ENCODE measurements around the gene KIF2A.
A peak's percentile ranks its signal among the peaks of the same experiment; 100 is the strongest.

KIF2A gene

GRCh38 chr5:62296998-62297397, 9.0 kb upstream of the KIF2A start:
- no peak for DNase-seq

GRCh38 chr5:62298118-62298517, 7.9 kb upstream of the KIF2A start:
- no peak for DNase-seq

GRCh38 chr5:62299101-62299500, 6.9 kb upstream of the KIF2A start:
- no peak for DNase-seq

- DNase-seq: no peak
These were observed 6.4 kb upstream of the KIF2A start for GRCh38 chr5:62299600-62299999.

GRCh38 chr5:62305358-62305714, 670 bp upstream of the KIF2A start:
- no peak for DNase-seq

- peak; percentile 36 for DNase-seq
These were observed 403 bp downstream of the KIF2A start for GRCh38 chr5:62306323-62306895.

GRCh38 chr5:62306896-62307689, 1.1 kb downstream of the KIF2A start:
- DNase-seq: no peak

- DNase-seq: no peak
These were observed 2.4 kb downstream of the KIF2A start for GRCh38 chr5:62308439-62308838.

GRCh38 chr5:62309107-62309506, 3.1 kb downstream of the KIF2A start:
- DNase-seq: no peak

- no peak for DNase-seq
These were observed 4.6 kb downstream of the KIF2A start for GRCh38 chr5:62310426-62311143.

GRCh38 chr5:62312036-62312435, 6.0 kb downstream of the KIF2A start:
- no peak for DNase-seq

GRCh38 chr5:62312674-62313073, 6.7 kb downstream of the KIF2A start:
- no peak for DNase-seq

- no peak for DNase-seq
These were observed 8.3 kb downstream of the KIF2A start for GRCh38 chr5:62314213-62314830.

GRCh38 chr5:62315376-62316175, 9.6 kb downstream of the KIF2A start:
- no peak for DNase-seq

- DNase-seq: no peak
These were observed 10.1 kb downstream of the KIF2A start for GRCh38 chr5:62316176-62316502.

- no peak for DNase-seq
These were observed 11.8 kb downstream of the KIF2A start for GRCh38 chr5:62317810-62318209.

GRCh38 chr5:62322484-62322883, 16.5 kb downstream of the KIF2A start:
- no peak for DNase-seq

GRCh38 chr5:62326302-62326701, 20.3 kb downstream of the KIF2A start:
- no peak for DNase-seq

- DNase-seq: no peak
These were observed 20.7 kb downstream of the KIF2A start for GRCh38 chr5:62326702-62327101.

- DNase-seq: no peak
These were observed 21.4 kb downstream of the KIF2A start for GRCh38 chr5:62327138-62328053.

- DNase-seq: no peak
These were observed 22.9 kb downstream of the KIF2A start for GRCh38 chr5:62328772-62329491.
